ENCODE measurements around the gene MINDY4. TPM values are rescaled to one million over a fixed set of nuclear protein-coding genes. Genes with fewer than 3 reads are reported as not detected.

The MINDY4 gene
- total and polyA plus RNA-seq, 2 of the 13 experiments (the other 11 are each of a cell fraction or from before 2014, with no cell fraction given) = not detected

GRCh38 chr7:30887464-30887872 is 116.3 kb downstream of the MINDY4 start (continued):
- no peak for TF ChIP-seq ARID3A (IDR thresholded peaks at IDR 0.05; ENCODE audit: low read depth, low read length)
- no peak for TF ChIP-seq ZNF563 (CRISPR knock-in tag; IDR thresholded peaks at IDR 0.05)
- no peak for TF ChIP-seq ZNF572 (CRISPR knock-in tag; IDR thresholded peaks at IDR 0.05)

GRCh38 chr7:30888747-30889146 is 117.5 kb downstream of the MINDY4 start:
- WGBS (ENCODE audit: low lambda C conversion rate) = 9% methylated on average over 3 of the region's 3 CpGs
- in situ Hi-C loops (cut with HindIII; ENCODE audit: extremely low pct_ligation_motif_present, low pct_unique_long_range_greater_than_20kb) (no loop called here), intact Hi-C loops (cut with micrococcal nuclease; ENCODE audit: unreplicated experiment) (no loop called here)
- Histone ChIP-seq H3K27ac (ENCODE audit: extremely low read length, insufficient read depth, low read length) (no peak overlapping the region), H3K9me3 (ENCODE audit: low read length) (no peaks in the 10 kb centered on the region), H3K27me3 (ENCODE audit: control insufficient read depth in 1 of 2, insufficient read depth in 2 of 2, low read length in 2 of 2) (peaks cover 0 to 4% of the 10 kb centered on the region in 2 experiments; a peak in 2 of 5 replicates), H3K9ac (ENCODE audit: insufficient read depth, low read depth, low read length) (no peak overlapping the region), H3K79me2 (ENCODE audit: insufficient read depth, low read length) (no peaks in the 10 kb centered on the region), H4K20me1 (ENCODE audit: insufficient read depth, low read length) (no peaks in the 10 kb centered on the region), H3K4me3 (replicated peaks in 1 of 3; ENCODE audit: insufficient read depth in 1 of 3, low read depth in 2 of 3, low read length in 3 of 3) (no peak overlapping the region), H3K4me2 (ENCODE audit: low read depth, low read length) (no peak overlapping the region), H2AFZ (ENCODE audit: low read length) (no peak overlapping the region), H3K36me3 (replicated peaks in 1 of 2; ENCODE audit: control insufficient read depth in 1 of 2, insufficient read depth in 2 of 2, low read length in 2 of 2) (no peaks in the 10 kb centered on the region), H3K4me1 (ENCODE audit: insufficient read depth, low read length) (no peaks in the 10 kb centered on the region)
- ChIA-PET CTCF (ENCODE audit: low intra/inter-chr PET ratio, low total read pairs) (no interaction called here), POLR2A (no interaction called here)
- BruUV-seq (replicated peaks) = no TSS peak
- FAIRE-seq (no peak), DNase-seq (ENCODE audit: low spot score) (no peak), ATAC-seq (no peak)
- TF ChIP-seq ZNF430 (CRISPR knock-in tag; IDR thresholded peaks at IDR 0.05) = no peak
- TF ChIP-seq STAT5B (CRISPR knock-in tag; IDR thresholded peaks at IDR 0.05) = no peak
- TF ChIP-seq ZFP82 (CRISPR knock-in tag; IDR thresholded peaks at IDR 0.05; ENCODE audit: borderline replicate concordance) = no peak

GRCh38 chr7:30890226-30890625 is 119.0 kb downstream of the MINDY4 start:
- H3K27ac ChIP-seq (ENCODE audit: extremely low read length, insufficient read depth, low read length) = no peak overlapping the region
- H3K36me3 ChIP-seq (replicated peaks in 1 of 2; ENCODE audit: control insufficient read depth in 1 of 2, insufficient read depth in 2 of 2, low read length in 2 of 2) = no peaks in the 10 kb centered on the region
- intact Hi-C loops (cut with micrococcal nuclease; ENCODE audit: unreplicated experiment) = no loop called here
- no peaks in the 10 kb centered on the region for H3K79me2 ChIP-seq (ENCODE audit: insufficient read depth, low read length)
- no peaks in the 10 kb centered on the region for H3K4me1 ChIP-seq (ENCODE audit: insufficient read depth, low read length)
- DNase-seq (ENCODE audit: low spot score) (no peak), FAIRE-seq (no peak), ATAC-seq (no peak)
- H4K20me1 ChIP-seq (ENCODE audit: insufficient read depth, low read length) = no peaks in the 10 kb centered on the region
- H3K9ac ChIP-seq (ENCODE audit: insufficient read depth, low read depth, low read length) = no peak overlapping the region
- no peaks in the 10 kb centered on the region for H3K9me3 ChIP-seq (ENCODE audit: low read length)
- BruUV-seq (replicated peaks) = no TSS peak
- no peak overlapping the region for H2AFZ ChIP-seq (ENCODE audit: low read length)
- CTCF ChIA-PET (ENCODE audit: low intra/inter-chr PET ratio, low total read pairs) = no interaction called here
- POLR2A ChIA-PET = no interaction called here
- H3K4me3 ChIP-seq (replicated peaks in 1 of 3; ENCODE audit: insufficient read depth in 1 of 3, low read depth in 2 of 3, low read length in 3 of 3) = no peak overlapping the region
- H3K27me3 ChIP-seq (ENCODE audit: control insufficient read depth in 1 of 2, insufficient read depth in 2 of 2, low read length in 2 of 2) = peaks cover 0 to 3% of the 10 kb centered on the region in 2 experiments; a peak in 1 of 5 replicates
- in situ Hi-C loops (cut with HindIII; ENCODE audit: extremely low pct_ligation_motif_present, low pct_unique_long_range_greater_than_20kb) = no loop called here
- 40% methylated on average over 7 of the region's 7 CpGs for WGBS (ENCODE audit: low lambda C conversion rate)
- TF ChIP-seq KDM3A (CRISPR knock-in tag; IDR thresholded peaks at IDR 0.05; ENCODE audit: low read depth) (no peak), ZNF562 (CRISPR knock-in tag; IDR thresholded peaks at IDR 0.05; ENCODE audit: borderline replicate concordance) (no peak), SP4 (CRISPR knock-in tag; IDR thresholded peaks at IDR 0.05) (no peak), ATAD3A (CRISPR knock-in tag; IDR thresholded peaks at IDR 0.05) (no peak), AKNA (CRISPR knock-in tag; IDR thresholded peaks at IDR 0.05; ENCODE audit: borderline replicate concordance) (no peak)
- H3K4me2 ChIP-seq (ENCODE audit: low read depth, low read length) = no peak overlapping the region

All from HepG2 (cell line).